HG02970 (cell line): Measurements from ENCODE around the gene CACNA2D1.

Experiments
- ATAC-seq: cut with Tn5 transposase; IDR thresholded peaks from one replicate; pipeline ENCODE4 v1.9.1; 2021; ENCODE audit warnings: mild to moderate bottlenecking, moderate library complexity, moderate number of reproducible peaks; ENCODE audit not compliant: unreplicated experiment, low FRiP score

The CACNA2D1 gene

DNA sequence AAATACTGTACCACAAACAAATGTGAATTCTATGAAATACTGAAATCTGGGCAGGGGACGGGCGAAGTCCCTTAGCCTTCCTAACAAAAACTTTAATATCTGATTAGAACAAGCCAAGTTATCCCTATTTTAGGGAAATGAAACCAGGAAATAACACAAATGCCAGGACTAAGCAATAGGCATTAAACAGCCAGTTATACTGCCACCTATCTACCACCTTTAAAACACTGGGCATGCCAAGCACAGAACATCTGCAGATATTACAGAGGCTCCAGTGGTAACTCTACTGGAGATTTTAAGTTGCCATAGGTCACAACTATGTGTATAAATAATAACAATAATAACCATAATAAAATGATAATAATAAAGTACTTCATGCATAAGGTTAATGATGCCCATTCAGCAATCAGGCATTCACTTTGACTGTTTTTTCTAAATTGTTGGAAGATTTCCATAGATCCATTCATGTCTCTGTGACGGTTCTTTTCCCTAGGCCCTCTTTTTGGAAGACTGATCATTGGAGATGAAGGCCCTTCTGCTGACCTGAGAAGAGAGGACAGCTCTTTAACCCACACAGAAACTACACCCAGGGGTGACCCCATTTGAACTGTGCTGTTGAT lies 195.7 kb downstream of the CACNA2D1 start:
- no peak for ATAC-seq

DNA sequence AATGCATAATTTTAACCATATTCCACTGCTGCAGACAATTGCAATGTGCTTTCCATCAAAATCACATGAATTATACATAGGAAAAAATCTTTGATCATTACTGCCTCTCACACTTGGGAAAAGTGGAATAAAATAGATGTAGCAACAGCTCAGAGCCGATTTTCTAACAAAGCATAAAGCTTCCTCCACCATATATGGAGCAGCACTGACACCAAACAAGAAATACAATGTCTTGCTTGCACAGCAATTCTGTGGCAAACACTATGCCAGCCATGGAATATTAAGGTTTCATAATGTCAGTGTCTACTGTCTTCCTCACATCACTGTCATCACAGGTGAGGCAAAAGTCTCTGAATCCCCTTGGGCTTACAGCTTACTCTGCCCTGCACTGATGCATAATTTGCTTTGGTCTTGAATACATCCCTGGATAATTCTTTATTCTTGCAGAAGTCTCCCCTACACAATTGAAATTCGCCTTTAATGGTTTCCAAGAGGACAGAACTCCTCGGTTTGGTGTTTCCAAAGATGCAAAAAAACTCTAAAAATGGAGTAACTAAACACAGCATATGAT lies 198.5 kb downstream of the CACNA2D1 start:
- no peak for ATAC-seq

DNA sequence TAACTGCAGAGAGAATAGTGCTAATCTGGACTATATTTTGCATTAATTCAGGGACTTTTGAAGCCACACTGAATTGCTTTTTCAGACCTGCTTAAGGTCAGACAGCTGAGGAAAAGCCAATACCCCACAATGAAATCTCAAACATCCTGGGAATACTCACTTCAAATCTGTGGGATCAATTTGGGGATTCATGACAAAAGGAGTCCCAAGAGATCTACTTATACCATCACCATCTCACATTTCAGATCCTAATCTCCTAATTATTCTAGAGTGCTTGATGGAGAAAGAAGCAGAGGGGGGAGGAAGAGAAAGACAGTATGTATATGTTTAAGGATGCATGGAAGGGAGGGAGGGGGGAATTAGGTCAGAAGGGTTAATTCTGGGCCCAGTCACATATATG lies 202.2 kb downstream of the CACNA2D1 start:
- no peak for ATAC-seq

DNA sequence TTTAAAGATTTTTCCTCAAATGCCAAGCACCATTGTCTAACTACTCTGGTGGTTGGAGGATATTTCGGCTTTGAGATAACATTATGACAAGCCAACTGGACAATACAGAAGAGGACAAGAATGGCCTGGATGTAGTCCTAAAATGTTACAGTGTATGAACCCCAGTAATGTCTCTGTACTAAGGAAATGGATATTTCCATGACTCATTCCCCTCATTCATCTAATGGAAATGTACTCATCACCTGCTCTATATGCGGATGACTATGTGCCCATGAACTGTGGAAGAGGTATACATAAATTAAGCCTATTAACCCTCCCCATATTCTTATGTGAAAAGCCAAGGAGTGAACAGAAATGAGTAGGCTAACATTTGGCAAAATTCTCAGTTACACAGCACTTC lies 207.9 kb downstream of the CACNA2D1 start:
- ATAC-seq: no peak

DNA sequence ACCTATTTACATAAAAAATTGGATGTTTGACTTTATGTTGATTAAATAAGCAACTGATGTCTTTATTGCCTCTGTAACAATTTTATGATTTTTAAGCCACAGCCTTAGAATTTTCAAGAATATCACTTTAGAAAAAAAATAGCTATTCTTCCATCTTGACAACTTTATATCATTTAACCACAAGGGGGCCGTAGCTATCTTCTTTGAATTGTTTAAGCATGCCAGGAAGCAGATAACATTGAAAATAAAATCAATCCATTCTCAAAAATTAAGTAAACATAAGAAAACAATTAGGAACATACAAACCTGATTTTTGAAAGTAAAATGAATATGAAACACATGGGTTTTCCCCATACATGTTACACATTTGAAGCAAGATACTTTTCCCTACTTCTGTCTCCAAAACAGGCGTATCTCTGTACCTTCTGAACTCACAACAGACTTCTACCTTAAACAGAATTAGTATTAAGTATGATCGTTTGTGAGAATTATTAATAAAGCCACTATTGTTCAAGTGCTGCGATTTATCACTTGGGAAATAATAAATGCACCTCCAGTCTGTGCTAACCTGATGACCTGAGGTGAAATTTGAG lies 209.0 kb downstream of the CACNA2D1 start:
- no peak for ATAC-seq

DNA sequence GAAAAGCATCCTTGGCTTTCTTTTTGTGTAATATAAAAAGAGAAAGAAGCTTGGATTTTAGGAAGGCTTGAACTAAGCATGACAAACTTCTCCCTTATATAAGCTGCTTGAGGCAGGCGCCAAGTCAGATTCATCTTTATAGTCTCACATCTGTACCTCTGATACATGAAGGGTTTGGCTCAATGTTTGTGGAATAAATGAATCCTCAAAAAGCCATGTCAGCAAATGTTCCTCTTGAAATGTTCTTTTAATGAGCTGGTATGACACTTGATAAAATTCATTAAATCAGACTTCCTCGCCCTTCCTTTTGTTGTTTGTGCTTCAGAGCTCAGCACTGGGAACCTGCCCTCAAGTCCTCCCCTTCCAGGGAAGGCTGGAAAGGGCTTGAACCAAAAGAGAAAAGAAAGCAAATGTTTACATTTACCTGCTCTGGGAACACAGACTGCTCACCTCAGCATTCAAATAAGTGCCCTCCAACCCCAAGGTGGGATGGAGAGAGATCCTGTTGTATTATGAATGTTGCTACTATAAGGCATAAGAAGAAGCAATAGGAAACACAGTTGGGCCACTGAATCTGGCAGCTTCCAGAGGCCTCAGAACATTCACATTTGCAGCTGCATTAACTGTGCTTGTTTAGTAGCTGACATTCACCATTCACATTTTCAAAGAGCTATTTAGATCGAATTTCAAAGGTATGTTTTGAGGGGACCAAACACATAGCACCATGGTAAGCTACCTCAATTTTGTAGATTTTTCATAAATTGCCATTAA lies 212.6 kb downstream of the CACNA2D1 start:
- no peak for ATAC-seq

DNA sequence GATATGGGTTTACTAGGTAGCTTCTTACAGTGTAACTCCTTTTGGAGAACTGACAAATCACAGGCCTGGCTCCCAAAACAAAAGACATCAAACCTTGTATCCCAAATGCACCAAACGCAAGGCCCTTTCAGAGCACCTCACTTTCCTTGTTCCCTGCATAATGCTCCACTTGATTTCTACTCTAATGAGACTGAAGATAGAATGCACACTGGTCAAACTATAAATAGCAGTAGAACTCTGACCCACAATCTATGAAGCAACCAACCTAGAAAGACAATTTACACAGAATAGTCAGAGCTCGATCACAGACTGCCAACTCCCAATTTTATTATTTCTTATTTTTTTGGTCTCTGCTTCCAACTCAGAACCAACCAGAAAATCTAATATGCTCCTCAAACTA lies 214.4 kb downstream of the CACNA2D1 start:
- no peak for ATAC-seq

DNA sequence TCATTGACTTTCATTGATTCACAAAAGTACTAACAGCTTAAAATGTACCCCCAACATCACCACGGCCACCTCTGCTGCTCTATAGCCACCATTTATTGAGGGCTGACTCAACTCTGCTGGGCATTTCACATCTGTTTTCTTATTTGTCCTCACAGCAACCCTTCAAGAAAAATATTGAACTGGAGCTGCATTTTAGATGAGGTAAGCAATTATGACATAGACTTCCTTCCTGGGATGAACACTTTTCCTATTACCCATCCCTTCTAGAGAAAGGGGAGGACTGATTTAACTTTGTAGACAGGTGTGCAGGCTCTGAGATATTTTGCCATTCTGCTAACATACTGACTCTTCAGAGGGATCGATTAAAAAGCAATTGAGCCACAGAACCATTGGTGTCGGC lies 217.4 kb downstream of the CACNA2D1 start:
- no peak for ATAC-seq

DNA sequence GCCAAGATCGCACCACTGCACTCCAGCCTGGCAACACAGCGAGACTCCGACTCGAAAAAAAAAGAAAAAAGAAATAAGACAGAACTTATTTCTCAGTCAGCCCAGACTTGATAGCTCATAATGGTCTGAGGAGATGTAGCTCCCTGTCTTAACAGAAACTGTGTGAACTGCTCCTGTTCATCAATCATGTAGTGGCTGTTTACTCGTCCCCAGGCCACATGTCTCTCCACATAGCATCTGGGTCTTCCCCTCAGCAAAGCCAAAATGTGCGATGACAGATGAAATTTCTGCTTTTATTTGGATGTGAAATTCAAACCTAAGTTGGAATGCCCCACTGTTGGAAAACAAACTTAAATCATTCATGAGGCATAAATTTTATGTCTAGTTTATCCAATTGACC lies 219.0 kb downstream of the CACNA2D1 start:
- no peak for ATAC-seq

DNA sequence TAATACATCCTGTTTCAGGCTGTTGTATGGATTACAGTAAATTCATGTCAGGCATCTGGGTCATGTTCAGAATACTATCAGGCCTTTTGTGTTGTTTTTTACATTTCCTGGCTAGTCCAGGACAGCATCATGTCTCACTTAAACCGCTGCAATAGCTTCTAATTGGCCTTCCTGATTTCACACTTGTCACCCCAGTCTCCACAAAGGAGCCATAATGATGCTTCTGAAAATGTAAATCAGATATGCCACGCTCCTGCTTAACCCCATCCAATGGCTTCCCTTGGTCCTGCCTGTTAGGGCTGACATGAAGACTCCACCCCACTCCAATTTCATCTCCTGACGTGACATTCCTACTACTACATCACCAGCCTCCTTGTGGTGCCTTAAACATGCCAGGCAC lies 220.0 kb downstream of the CACNA2D1 start:
- ATAC-seq: no peak

DNA sequence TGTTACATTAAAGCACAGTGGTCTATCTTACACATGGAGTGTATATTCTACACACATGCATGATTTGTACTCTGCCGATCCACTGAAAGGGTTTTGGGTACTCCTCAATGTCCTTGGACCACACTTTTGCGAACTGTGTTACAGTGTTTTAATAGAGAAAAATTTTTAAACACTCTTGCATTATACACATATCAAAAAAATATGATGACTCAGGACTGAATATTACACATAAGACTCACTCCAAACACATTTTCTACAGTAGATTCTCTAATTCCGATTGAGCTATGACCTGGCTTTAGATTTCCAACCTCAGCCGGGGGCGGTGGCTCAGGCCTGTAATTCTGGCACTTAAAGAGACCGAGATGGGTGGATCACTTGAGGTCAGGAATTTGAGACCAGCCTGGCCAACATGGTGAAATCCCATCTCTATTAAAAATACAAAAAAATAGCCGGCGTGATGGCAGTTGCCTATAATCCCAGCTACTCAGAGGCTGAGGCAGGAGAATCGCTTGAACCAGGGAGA lies 222.4 kb downstream of the CACNA2D1 start:
- no peak for ATAC-seq

DNA sequence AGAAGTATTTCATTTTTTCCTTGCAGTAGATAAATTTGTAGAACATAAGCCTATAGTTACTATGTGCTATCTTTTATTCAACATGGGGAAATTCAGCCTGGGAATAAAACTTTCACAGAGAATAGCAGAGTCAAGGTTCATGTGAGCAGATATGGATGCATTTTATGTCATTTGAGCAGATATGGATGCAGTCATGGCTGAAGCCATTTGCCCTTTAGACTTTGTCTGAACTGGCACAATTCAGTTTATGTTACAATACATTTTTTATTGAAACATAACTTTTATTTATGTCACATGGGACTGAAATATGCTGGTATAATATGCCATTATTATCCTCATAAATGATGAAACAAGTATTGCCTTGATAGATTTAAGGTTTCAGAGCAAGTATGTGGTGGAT lies 231.1 kb downstream of the CACNA2D1 start:
- no peak for ATAC-seq

DNA sequence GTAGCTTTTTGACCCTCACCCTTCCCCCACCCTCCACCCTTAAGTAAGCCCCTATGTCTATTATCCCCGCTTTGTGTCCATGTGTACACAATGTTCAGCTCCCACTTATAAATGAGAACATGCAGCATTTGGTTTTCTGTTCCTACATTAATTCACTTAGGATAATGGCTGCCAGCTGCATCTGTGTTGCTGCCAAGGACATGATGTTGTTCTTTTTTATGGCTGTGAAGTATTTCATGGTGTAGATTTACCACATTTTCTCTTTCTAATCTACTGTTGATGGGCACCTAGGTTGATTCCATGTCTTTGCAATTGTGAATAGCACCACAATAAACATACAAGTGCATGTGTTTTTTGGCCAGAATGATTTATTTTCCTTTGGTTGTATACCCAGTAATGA lies 232.2 kb downstream of the CACNA2D1 start:
- no peak for ATAC-seq

DNA sequence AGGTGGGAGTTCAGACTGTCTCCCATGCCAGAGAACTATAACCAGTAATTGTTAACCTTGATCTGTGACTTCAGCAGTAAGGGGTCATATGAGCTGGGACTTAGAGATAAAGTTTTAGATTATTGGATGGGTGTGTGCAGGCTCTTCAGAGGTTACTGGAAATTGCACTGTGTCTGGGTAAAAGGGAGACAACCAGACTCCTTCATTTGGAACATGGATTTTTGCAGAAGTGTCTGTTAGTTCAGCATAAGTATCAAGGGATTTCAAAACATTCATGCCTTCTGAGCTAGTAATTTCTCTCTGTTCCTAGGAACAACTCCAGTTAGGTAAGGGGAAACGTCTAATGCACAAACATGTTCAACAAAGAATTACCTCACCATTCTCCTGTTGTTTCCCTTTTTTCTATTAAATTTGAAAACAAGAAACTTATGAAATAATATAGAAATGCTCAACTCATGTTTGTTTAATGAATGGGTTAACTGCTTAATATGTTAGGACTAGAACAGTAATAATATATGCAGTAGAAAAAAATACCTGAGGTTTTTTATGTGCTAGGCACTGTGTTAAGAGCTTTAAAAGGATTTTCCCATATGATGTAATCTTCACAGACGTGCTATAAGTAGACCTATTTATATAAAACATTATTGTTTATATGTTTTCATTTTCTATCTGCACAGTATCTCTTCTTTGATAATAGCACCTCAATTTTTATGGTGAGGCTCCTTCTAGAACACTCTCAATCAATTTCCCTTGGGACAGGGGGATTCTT lies 233.0 kb downstream of the CACNA2D1 start:
- no peak for ATAC-seq

DNA sequence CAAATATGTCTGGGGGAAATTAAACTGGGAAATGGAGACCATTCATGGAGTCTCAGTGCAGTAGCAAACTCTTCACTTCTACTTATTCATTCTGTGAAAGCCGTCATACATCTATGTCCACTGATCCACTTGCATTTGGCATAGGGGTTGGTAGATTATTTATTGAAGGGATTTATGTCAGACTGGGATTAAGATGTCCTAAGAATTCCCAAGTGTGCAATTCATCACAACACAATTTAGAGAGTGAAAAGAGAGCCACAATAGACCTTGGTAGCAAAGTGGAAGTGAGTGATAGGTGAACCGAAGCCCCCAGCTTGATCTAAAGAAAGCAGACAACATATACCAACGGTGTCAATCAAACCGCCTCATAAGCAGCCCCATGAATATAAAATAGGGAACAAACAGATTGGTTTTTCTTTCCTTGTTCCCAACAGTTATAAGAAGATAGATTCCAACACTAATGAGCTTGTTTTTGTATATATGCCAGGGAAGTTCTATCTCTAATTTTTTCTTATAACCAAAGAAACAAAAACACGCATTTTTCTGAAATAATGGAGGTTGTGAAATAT lies 234.3 kb downstream of the CACNA2D1 start:
- no peak for ATAC-seq

DNA sequence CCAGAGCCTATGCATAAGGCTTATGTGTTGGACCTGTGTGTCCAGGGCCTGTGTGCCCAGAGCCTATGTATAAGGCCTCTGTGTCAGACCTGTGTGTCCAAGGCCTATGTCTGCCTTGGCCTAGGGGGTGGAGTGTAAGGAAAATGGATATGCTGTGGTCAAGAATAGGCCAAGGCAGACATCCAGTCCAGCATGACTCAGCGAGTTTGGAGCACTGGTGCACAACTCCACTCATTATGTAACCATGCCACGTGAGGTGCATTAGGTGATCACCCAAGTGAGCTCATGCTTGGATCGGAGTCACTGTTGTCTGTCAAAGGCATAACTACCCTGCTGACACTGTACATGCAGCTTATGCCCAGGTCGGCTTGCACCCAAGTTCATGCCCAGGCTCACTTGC lies 238.9 kb downstream of the CACNA2D1 start:
- no peak for ATAC-seq

DNA sequence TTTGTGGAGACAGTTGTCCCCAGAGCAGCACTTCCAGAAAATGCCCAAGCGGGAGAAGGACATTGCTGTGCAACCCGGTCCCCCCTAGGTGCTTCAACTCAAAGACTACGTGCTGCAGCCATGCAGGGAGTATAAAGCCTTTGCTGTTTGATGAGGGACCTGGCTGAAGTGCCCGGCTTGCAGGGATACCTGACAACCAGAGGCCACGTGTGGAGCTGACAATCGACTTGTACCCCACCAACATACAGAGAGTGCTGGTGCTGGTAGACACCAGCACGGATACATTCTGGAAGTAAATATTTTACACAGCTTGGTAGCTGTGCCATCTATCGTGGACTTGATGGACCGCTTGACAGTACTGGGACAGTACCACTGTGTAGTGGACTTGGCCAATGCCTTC lies 240.6 kb downstream of the CACNA2D1 start:
- ATAC-seq: no peak

DNA sequence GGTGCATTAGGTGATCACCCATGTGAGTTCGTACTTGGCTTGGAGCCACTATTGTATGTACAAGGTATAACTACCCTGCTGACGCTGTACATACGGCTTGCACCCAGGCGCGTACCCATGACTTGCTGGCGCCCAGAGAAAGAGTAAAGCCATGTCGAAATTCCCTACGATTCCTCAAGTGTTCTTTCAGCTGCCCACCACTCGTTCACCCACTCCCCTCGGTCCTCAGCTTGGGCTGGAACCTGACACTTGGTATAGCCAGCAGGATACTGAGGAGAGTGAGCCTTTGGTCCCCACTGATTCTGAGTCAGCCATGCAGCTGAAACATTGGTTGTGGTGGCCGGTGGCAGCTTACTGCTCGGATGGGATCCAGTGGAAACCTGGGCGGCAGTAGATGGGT lies 241.5 kb downstream of the CACNA2D1 start:
- ATAC-seq: no peak

DNA sequence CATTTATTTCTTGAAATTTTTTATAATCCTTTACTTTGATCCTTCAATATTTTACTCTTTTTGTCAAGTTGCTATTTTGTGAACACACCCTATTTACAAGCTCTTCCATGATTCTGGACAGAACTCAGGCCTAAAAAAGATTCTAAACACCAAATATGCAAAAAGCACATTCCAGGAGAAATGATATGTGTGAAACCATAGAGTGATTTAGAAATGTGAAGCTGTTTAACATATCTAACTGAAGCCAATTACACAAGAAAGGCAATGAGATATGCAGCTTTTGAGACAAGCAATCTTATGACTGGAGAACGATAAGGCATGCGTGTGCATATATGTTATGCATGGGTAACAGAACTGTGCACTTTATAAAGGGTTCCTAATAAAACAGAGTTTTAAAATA lies 243.0 kb downstream of the CACNA2D1 start:
- ATAC-seq: no peak

DNA sequence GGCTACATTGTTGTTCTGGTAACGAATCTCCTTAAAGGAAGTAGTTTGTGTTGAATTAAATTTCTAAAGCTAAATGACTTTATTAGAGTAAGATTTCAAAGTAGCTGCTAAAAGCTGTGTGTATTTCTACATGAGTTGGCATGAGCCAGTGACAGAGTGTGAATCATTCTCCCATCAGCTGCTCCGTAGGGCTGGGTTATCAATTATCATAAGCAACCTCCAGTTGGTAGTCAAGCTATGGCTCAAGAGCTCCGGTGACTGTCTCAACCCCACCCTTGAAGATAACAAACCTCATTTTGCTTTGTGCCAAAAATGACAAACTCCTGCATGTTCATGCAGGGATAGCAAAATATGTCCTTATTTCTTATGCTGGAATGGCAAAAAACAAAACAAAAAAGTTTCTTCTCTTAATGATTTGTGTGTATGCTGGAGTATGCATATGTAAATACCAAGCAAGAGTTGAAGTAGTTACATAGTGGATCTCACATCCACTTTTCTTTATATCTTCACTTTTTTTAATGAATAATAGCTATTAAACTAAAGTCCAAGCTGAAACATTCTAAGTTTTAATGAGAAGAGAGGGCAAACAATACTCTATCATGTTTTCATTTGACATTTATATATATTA lies 249.4 kb downstream of the CACNA2D1 start:
- no peak for ATAC-seq
